ENCODE data around the gene PRRT3. TPM values are rescaled to one million over a fixed set of nuclear protein-coding genes. Genes with fewer than 3 reads are reported as not detected.
A peak's percentile ranks its signal among the peaks of the same experiment; 100 is the strongest.
"Not testable (repeated sequence)": the region's sequence is repeated elsewhere in the genome, so short reads cannot be mapped to it uniquely, and the experiment has no call there.

The PRRT3 gene
- total RNA-seq, 2 experiments from 2014 or later = 5.8 to 6.7 TPM

- CTCF ChIA-PET = interaction anchor here (0.7 to 1.8 kb wide), 11 partner anchors 9 to 240 kb away, joined by 3 to 18 read pairs (median 3); partner anchors contain the start of gene CRELD1
- Mint-ChIP-seq H3K27ac (peak overlapping the region; percentile 79), H3K4me3 (peak overlapping the region; percentile 79), H3K9me3 (no peaks in the 10 kb centered on the region), H3K27me3 (ENCODE audit: low read depth) (no peaks in the 10 kb centered on the region), H3K36me3 (ENCODE audit: low read depth) (peaks cover 4% of the 10 kb centered on the region), H3K4me1 (ENCODE audit: low read depth) (peaks cover 17% of the 10 kb centered on the region)
- intact Hi-C loops (cut with micrococcal nuclease) = loop anchor here (1.0 kb wide), 2 partner anchors 13 to 56 kb away; partner anchors contain the start of genes CRELD1 and JAGN1
- peak; percentile 79 for DNase-seq
These were observed 5.8 kb downstream of the PRRT3 start for GRCh38 chr3:9946112-9947024.

GRCh38 chr3:9945358-9945757 lies 6.8 kb downstream of the PRRT3 start:
- peak overlapping the region; percentile 52 for H3K4me3 Mint-ChIP-seq
- intact Hi-C loops (cut with micrococcal nuclease) = no loop called here
- no peak overlapping the region for H3K27ac Mint-ChIP-seq

GRCh38 chr3:9944271-9944670 lies 7.9 kb downstream of the PRRT3 start:
- Mint-ChIP-seq H3K27ac (peak overlapping the region; percentile 30), H3K4me1 (ENCODE audit: low read depth) (peaks cover 3% of the 10 kb centered on the region), H3K27me3 (ENCODE audit: low read depth) (no peaks in the 10 kb centered on the region), H3K36me3 (ENCODE audit: low read depth) (peaks cover 6% of the 10 kb centered on the region), H3K9me3 (no peaks in the 10 kb centered on the region), H3K4me3 (no peak overlapping the region)
- CTCF ChIA-PET = interaction anchor here (2.0 kb wide), 1 partner anchor 9 kb away, joined by 9 read pairs; no protein-coding TSS in a partner anchor
- intact Hi-C loops (cut with micrococcal nuclease) = no loop called here
- DNase-seq = no peak

More at GRCh38 chr3:9945358-9945757, 6.8 kb downstream of the PRRT3 start:
- CTCF ChIA-PET = interaction anchor here (0.7 to 1.8 kb wide), 2 partner anchors 12 to 13 kb away, joined by 3 to 18 read pairs; partner anchors contain the start of gene CRELD1
- H3K4me1 Mint-ChIP-seq (ENCODE audit: low read depth) = peaks cover 8% of the 10 kb centered on the region
- no peak for DNase-seq
- no peaks in the 10 kb centered on the region for H3K27me3 Mint-ChIP-seq (ENCODE audit: low read depth)
- no peaks in the 10 kb centered on the region for H3K9me3 Mint-ChIP-seq
- H3K36me3 Mint-ChIP-seq (ENCODE audit: low read depth) = peaks cover 6% of the 10 kb centered on the region

GRCh38 chr3:9942934-9943690 lies 9.1 kb downstream of the PRRT3 start:
- CTCF ChIA-PET = interaction anchor here (1.2 to 2.0 kb wide), 3 partner anchors 8 to 45 kb away, joined by 3 to 15 read pairs (median 9); no protein-coding TSS in a partner anchor
- intact Hi-C loops (cut with micrococcal nuclease) = no loop called here
- H3K27me3 Mint-ChIP-seq (ENCODE audit: low read depth) = no peaks in the 10 kb centered on the region
- H3K27ac Mint-ChIP-seq = no peak overlapping the region
- peaks cover 6% of the 10 kb centered on the region for H3K36me3 Mint-ChIP-seq (ENCODE audit: low read depth)
- no peak for DNase-seq
- no peaks in the 10 kb centered on the region for H3K9me3 Mint-ChIP-seq
- H3K4me1 Mint-ChIP-seq (ENCODE audit: low read depth) = peaks cover 3% of the 10 kb centered on the region
- H3K4me3 Mint-ChIP-seq = no peak overlapping the region

- no peak overlapping the region for H3K27ac Mint-ChIP-seq
- H3K4me1 Mint-ChIP-seq (ENCODE audit: low read depth) = peaks cover 4% of the 10 kb centered on the region
- H3K27me3 Mint-ChIP-seq (ENCODE audit: low read depth) = no peaks in the 10 kb centered on the region
- no peak for DNase-seq
- no peaks in the 10 kb centered on the region for H3K9me3 Mint-ChIP-seq
- H3K36me3 Mint-ChIP-seq (ENCODE audit: low read depth) = peaks cover 11% of the 10 kb centered on the region
- no peak overlapping the region for H3K4me3 Mint-ChIP-seq
- CTCF ChIA-PET = interaction anchor here (0.7 to 2.0 kb wide), 3 partner anchors 10 to 46 kb away, joined by 3 to 15 read pairs (median 3); partner anchors contain the start of gene PRRT3
- intact Hi-C loops (cut with micrococcal nuclease) = no loop called here
These were observed 10.0 kb downstream of the PRRT3 start for GRCh38 chr3:9942164-9942563.

GRCh38 chr3:9940746-9941145 lies 11.5 kb downstream of the PRRT3 start:
- Mint-ChIP-seq H3K27me3 (ENCODE audit: low read depth) (no peaks in the 10 kb centered on the region), H3K36me3 (ENCODE audit: low read depth) (peaks cover 9% of the 10 kb centered on the region), H3K9me3 (no peaks in the 10 kb centered on the region), H3K4me3 (no peak overlapping the region), H3K4me1 (ENCODE audit: low read depth) (peaks cover 2% of the 10 kb centered on the region), H3K27ac (no peak overlapping the region)
- CTCF ChIA-PET = no interaction called here
- intact Hi-C loops (cut with micrococcal nuclease) = no loop called here
- no peak for DNase-seq

- H3K27ac Mint-ChIP-seq; intact Hi-C loops (cut with micrococcal nuclease); H3K4me3 Mint-ChIP-seq; DNase-seq; H3K9me3 Mint-ChIP-seq; H3K27me3 Mint-ChIP-seq (ENCODE audit: low read depth); CTCF ChIA-PET; H3K36me3 Mint-ChIP-seq (ENCODE audit: low read depth): not testable (repeated sequence)
- H3K4me1 Mint-ChIP-seq (ENCODE audit: low read depth) = peaks cover 10% of the 10 kb centered on the region
These were observed 12.3 kb downstream of the PRRT3 start for GRCh38 chr3:9939906-9940305.

- peaks cover 20% of the 10 kb centered on the region for H3K4me1 Mint-ChIP-seq (ENCODE audit: low read depth)
- no peak overlapping the region for H3K4me3 Mint-ChIP-seq
- H3K27me3 Mint-ChIP-seq (ENCODE audit: low read depth) = no peaks in the 10 kb centered on the region
- no peak for DNase-seq
- peaks cover 8% of the 10 kb centered on the region for H3K36me3 Mint-ChIP-seq (ENCODE audit: low read depth)
- intact Hi-C loops (cut with micrococcal nuclease) = no loop called here
- H3K27ac Mint-ChIP-seq = no peak overlapping the region
- CTCF ChIA-PET = interaction anchor here (0.7 kb wide), 1 partner anchor 45 kb away, joined by 3 read pairs; no protein-coding TSS in a partner anchor
- no peaks in the 10 kb centered on the region for H3K9me3 Mint-ChIP-seq
These were observed 13.2 kb downstream of the PRRT3 start for GRCh38 chr3:9938966-9939365.

- Mint-ChIP-seq H3K9me3 (no peaks in the 10 kb centered on the region), H3K36me3 (ENCODE audit: low read depth) (peaks cover 8% of the 10 kb centered on the region), H3K27me3 (ENCODE audit: low read depth) (no peaks in the 10 kb centered on the region), H3K4me1 (ENCODE audit: low read depth) (peaks cover 22% of the 10 kb centered on the region), H3K4me3 (no peak overlapping the region), H3K27ac (no peak overlapping the region)
- DNase-seq = no peak
- CTCF ChIA-PET = no interaction called here
- intact Hi-C loops (cut with micrococcal nuclease) = no loop called here
These were observed 14.5 kb downstream of the PRRT3 start for GRCh38 chr3:9937486-9938238.

- CTCF ChIA-PET = interaction anchor here (0.5 to 1.9 kb wide), 3 partner anchors 8 to 16 kb away, joined by 3 to 9 read pairs (median 9); no protein-coding TSS in a partner anchor
- no peak overlapping the region for H3K27ac Mint-ChIP-seq
- H3K4me3 Mint-ChIP-seq = no peak overlapping the region
- H3K27me3 Mint-ChIP-seq (ENCODE audit: low read depth) = no peaks in the 10 kb centered on the region
- no peaks in the 10 kb centered on the region for H3K9me3 Mint-ChIP-seq
- H3K4me1 Mint-ChIP-seq (ENCODE audit: low read depth) = peaks cover 29% of the 10 kb centered on the region
- H3K36me3 Mint-ChIP-seq (ENCODE audit: low read depth) = peaks cover 5% of the 10 kb centered on the region
- DNase-seq = no peak
- intact Hi-C loops (cut with micrococcal nuclease) = no loop called here
These were observed 16.2 kb downstream of the PRRT3 start for GRCh38 chr3:9935966-9936510.

GRCh38 chr3:9934993-9935392 lies 17.2 kb downstream of the PRRT3 start:
- peak; percentile 16 for DNase-seq
- peaks cover 29% of the 10 kb centered on the region for H3K4me1 Mint-ChIP-seq (ENCODE audit: low read depth)
- CTCF ChIA-PET = interaction anchor here (0.6 to 1.9 kb wide), 5 partner anchors 9 to 321 kb away, joined by 3 to 9 read pairs (median 4); no protein-coding TSS in a partner anchor
- intact Hi-C loops (cut with micrococcal nuclease) = loop anchor here (5.0 kb wide), 2 partner anchors 203 to 583 kb away; partner anchors contain the start of gene BRPF1
- H3K27me3 Mint-ChIP-seq (ENCODE audit: low read depth) = no peaks in the 10 kb centered on the region
- no peaks in the 10 kb centered on the region for H3K9me3 Mint-ChIP-seq
- H3K36me3 Mint-ChIP-seq (ENCODE audit: low read depth) = peaks cover 5% of the 10 kb centered on the region
- peak overlapping the region; percentile 90 for H3K4me3 Mint-ChIP-seq
- peak overlapping the region; percentile 57 for H3K27ac Mint-ChIP-seq
